CD4-positive, alpha-beta T cell treated with Interleukin-21 for 1 hour (primary cell): ENCODE results near the gene TRIOBP.

ENCODE experiments used
- DNase-seq: peaks from one replicate; pipeline ENCODE4 v3.0.0-alpha.2; 2020

Gene TRIOBP

DNA sequence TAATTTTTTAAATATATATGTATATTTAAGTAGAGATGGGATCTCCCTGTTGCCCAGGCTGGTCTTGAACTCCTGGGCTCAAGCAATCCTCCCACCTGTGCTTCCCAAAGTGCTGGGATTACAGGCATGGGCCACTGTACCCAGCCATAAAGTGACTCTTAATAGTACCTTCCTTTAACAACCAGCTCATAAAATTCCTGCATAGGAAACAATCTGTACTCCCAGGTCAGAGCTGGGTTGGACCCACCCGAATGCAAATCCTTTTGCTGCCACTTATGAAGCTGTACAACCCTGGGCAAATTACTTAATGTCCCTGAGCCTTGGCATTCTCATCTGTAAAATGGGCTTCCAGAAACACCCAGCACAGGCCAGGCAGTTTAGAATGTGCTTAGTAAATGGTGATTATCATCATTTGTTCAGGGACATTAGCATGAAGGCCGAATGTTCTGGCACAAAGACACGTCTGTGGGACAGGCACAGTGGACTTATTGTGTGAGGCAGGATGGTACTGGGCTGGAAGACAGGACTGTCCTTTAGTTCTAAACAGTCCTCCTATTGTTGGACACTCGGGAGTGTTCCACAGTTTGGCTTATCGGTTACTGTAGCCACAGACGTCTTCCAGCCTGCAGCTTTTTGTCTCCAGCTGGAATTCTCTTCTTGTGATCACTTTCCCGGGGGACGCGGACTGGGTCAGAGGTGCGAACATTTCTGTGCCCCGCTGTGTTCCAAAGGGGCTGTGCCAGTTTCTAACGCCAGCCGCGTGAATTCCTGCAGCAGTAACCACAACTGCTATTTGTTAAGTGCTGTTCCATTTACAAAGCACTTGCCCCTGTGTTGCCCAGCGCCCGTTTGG lies 32.4 kb upstream of the TRIOBP start:
- DNase-seq = no peak

DNA sequence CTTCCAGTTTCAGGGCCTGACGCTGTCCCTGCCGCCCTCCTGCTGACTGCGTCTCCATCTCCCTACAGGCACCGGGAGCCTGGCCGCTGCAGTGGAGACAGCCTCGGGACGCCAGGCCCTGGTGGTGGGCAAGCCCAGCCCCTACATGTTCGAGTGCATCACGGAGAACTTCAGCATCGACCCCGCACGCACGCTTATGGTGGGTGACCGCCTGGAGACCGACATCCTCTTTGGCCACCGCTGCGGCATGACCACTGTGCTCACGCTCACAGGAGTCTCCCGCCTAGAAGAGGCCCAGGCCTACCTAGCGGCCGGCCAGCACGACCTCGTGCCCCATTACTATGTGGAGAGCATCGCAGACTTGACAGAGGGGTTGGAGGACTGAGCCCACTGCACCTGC lies 31.4 kb upstream of the TRIOBP start:
- no peak for DNase-seq

DNA sequence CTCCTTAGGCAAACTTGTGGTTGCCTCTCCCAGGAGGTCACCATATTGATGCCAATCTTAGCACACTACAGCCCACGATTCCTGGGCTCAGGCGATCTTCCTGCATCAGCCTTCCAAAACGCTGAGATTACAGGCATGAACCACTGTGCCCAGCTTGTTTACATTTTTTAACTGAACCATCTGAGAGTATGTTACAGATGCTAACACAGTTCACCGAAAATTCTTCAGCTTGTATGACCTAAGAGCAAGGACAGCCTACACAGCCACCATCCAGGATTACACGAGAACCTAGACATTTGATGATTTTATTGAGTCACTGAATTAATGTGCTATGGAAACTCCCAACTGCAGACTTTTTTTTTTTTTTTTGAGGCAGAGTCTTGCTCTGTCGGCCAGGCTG lies 27.3 kb upstream of the TRIOBP start:
- no peak for DNase-seq

DNA sequence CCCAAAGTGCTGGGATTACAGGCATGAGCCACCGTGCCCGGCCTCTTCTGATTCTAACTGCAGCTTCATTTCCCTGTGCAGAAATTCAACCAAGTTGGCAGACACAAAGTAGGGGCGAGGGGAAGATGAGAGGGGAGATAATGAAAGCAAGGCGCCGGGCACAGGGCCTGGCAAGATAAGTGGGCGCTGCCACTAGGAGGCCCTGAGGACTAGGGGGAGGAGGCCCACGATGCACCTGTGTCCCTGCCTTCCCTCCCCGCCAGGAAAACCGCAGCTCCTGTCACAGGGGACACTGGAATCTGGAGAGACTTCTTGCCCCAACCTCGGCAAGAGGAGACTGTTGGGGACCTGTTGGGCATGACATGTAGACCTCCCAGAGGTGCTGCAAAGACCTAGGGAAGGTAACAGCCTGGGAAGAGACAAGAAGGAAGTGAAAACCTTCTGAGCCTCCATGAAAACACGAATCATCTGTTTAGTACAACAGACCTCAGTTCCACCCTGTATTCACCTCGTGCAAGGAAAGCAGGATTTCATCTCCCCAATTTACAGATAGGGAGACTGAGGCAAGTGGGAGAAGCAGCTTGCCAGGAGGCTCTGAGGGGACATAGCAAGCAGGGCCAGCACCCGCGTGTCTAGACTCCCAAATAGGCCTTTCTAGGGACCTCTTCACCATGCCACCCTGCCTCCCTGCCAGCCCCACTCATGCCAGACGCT lies 24.5 kb upstream of the TRIOBP start:
- DNase-seq = no peak

DNA sequence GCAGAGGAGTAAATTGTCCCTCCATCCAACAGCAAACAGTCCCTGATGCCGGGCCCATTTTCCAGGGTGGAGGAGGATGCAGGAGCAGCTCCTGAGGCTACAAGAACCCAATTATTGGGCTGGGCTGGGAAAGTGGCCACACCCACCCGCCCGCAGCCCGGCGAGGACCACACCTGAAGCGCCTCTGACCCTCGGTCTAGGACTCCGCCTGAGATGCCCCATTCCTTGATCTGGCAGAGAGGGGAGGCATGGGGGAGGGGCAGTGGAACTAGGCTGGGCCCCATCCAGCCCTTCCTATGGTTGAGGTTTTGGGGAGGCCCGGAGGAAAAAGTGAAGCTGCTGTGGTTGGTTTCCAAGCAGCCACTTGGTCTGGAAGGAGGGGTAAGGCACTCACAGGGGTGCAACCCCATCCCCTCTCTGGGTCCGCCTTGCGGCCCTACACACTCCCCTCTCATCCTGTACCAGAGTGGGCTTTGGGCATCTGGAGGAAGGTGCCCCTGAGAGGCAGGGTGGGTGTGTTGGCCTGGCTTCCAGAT lies 23.9 kb upstream of the TRIOBP start:
- no peak for DNase-seq

DNA sequence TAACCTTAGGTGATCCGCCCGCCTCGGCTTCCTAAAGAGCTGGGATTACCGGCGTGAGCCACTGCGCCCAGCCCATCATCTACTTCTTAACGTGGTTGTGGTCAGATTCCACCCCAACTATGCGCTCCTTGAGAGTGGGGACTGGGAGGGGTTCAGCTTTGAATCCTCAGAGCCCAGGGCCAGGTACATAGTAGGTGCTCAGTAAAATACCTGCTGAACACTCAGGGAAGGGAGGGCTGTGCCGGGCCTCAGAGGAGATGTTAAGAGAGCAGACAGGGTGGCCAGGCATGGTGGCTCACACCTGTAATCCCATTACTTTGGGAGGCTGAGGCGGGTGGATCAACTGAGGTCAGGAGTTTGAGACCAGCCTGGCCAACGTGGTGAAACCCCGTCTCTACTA lies 22.6 kb upstream of the TRIOBP start:
- no peak for DNase-seq

DNA sequence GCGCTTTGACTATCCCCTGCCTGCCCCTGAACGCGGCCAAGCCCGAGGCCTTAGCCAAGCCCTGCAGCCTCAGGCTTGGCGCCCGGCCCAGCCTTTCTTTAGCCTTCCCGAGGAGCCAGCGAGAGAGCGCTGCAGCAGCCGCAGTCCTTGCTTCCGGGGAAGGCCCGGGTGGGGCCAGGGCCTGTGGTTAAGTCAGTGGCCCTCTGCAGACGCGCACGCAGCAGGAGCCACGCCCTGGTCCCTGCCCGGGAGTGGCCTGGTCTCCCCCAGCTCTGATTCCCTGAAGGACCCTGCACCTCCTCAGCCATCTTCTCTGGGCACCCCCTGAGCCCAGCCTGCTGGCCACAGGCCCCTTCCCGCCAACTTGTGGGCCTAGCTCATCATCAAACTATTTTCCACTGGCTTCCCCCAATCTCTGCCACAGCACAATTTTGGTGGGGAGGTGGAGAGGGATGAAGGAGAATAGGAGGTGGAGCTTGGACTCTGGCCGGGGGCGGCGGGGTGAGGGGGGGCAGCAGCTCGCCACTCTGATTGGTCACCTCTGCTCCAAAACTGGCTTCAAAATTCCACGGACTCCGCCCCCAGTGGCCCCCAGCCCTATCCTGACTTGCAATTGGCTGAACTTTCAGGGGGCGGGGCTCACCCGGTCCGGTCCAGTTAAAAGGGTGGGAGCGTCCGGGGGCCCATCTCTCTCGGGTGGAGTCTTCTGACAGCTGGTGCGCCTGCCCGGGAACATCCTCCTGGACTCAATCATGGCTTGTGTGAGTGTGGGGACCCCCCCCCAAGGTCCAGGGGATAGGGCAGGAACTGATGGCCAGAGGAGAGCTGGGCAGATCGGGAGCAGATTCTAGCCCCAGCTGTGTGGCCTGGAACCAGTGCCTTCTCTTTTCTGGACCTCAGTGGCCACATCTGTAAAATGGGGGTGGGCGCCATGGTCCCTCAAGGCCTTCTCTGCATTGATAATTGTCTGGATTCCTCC lies 21.6 kb upstream of the TRIOBP start, which contains the start of gene LGALS1:
TSS of gene LGALS1 (plus strand) at position 686 of the 979 bp plus-strand sequence. CDS start at position 753, 67 bp downstream.
- DNase-seq = peak; percentile 73

DNA sequence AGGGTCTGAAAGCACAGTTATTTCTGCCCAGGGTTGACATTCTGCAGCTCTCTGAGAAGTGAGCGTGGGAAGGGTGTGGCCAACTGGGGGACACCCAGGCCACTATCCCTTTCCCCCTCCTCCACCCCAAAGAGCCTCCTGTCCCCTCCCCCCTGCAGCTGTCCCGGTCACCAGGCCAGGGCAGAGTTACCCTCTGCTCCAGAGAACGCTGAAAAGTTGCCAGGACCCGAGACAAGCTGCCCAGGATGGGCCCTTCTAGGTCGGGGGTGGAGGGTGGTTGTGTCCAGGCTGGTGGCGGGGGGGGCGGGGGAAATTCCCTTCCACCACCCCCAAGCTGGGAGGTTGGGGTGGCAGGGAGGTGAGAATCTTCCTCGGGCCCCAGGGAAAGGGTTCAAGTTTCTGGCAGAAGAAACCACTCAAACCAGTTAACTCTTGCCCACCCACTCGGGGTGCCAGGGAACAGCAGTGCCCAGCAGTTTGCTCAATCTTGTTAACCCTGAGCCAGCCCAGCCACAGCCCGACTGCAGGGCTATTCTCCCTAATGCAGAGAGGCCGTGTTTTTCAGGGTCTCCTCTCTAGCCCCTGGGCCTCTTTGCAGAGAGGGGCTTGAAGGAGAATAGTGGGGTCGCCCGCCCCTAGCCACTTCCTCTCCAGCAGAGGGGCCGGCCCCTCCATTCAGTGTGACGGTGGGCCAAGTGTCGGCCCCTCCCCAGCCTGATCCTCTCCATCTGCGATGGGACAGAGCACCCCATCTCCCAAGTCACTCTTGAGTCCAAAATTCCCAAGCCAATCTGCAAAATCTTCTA lies 20.7 kb upstream of the TRIOBP start:
- DNase-seq = peak; percentile 45

DNA sequence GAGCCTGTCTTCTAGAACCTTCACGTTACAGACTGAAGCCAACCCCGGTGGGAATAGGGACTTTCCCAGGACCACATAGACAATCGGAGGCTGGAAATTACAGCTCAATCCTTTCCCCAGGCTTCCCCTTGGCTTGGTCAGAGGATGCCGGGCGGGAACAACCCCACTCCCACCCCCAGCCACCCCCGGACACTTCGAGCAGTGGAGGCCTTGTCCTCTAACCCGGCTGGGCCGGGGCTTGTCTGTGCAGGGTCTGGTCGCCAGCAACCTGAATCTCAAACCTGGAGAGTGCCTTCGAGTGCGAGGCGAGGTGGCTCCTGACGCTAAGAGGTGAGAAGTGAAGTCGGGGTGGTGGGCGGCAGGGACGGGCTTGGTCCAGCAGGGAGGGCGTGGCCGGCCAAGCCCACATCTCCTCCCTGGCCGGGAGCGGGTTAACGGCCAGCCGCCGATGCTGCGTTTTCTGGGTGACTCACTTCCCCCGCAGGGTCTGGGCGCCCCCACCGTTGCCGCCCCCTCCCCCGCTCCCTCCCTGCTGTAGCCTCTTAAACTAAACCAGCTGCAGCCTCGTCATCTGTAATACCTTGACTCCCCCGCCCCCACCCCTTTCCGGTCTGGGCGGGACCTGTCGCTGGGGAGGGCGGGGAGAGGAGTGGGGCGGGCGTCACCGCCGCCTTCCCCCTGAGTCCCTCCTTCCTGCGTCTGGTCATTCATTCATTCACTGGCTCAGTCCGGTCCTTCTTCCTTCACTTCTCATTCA lies 19.9 kb upstream of the TRIOBP start:
- peak; percentile 94 for DNase-seq

DNA sequence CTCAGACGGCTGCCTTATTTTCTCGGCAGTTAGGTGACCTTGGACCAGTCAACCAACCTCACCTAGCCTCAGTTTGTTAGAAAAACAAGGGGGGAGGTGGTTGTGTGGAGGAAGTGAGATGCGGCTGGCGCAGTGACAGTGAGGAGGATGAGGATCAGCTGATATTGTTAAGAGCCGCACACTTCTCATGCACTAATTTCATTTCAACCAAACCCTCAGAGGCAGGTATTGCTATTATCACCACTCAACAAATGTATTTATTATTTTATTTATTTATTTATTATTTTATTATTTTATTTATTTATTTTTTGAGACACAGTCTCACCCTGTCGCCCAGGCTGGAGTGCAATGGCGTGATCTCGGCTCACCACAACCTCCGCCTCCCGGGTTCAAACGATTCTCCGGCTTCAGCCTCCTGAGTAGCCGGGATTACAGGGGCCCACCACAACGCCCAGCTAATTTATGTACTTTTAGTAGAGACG lies 19.3 kb upstream of the TRIOBP start:
- no peak for DNase-seq

DNA sequence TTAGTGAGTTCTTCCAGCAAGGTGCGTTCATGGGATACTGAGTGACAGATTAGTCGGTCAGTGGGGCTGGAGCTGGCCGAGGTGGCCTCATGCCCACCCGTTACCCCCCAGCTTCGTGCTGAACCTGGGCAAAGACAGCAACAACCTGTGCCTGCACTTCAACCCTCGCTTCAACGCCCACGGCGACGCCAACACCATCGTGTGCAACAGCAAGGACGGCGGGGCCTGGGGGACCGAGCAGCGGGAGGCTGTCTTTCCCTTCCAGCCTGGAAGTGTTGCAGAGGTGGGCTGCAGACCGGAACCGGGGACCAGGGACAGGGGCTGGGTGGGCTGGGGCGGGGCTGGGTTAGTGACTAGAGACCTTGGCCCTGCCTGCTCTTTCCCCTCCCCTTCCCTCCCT lies 18.5 kb upstream of the TRIOBP start:
- DNase-seq = no peak

DNA sequence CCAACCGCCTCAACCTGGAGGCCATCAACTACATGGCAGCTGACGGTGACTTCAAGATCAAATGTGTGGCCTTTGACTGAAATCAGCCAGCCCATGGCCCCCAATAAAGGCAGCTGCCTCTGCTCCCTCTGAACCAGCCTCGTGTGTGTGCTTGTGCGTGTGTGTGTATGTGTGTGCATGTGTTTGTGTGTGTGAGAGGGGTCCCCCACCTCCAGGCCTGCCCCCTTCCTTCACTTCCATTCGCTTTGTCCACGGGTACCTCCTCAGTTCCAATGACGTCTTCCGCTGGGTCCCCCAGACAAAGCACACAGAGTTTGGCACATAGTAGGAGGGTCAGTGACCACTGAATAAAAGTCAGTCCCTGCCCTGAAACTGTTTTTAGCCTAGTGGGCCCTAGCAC lies 17.2 kb upstream of the TRIOBP start:
- no peak for DNase-seq

DNA sequence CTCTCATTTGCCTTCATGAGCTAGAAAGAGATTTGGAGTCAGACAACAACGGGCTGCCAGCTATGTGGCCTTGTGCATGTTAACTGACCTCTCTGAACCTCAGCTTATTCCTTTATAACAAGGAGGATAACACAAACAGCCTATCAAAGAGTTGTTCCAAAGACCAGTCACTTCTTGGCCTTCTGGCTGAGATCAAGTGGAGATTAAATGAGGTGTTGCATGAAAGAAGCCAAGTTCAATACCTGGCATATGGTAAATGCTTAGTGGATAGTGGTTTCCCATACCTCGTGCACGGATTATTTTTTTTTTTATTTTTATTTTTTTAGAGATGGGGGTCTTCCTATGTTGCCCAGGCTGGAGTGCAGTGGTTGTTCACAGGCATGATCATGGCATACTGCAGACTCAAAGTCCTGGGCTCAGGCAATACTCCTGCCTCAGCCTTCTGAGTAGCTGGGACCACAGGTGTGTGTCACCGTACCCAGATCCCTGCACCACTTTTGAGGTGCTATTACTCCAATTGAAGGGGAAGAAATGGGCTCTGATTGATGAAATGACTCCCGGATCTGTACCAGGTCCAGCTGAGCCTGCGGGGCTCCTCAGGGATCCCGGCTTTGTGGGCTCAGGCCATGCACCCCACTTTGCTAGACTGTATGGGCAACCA lies 16.5 kb upstream of the TRIOBP start:
- DNase-seq = no peak

DNA sequence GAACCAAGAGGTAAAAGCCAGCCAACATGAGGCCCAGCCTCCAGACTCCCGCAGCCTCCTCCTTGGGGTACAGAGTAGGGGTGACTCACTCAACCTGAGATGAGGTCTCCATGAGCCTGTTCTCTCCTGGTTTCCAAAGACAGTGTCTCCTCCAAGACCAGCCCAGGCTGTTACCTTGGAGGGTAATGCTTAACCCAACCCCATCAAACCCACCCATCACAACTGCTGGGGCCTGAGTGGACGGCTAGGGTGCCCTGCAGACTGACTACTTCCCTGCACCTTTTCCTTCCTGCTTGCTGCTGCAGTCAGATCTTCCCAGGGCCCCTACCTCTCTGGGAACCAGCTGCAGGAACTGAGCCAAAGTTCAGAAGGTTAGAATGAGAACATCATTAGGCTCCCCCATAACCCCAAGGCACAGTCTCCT lies 15.8 kb upstream of the TRIOBP start:
- no peak for DNase-seq

DNA sequence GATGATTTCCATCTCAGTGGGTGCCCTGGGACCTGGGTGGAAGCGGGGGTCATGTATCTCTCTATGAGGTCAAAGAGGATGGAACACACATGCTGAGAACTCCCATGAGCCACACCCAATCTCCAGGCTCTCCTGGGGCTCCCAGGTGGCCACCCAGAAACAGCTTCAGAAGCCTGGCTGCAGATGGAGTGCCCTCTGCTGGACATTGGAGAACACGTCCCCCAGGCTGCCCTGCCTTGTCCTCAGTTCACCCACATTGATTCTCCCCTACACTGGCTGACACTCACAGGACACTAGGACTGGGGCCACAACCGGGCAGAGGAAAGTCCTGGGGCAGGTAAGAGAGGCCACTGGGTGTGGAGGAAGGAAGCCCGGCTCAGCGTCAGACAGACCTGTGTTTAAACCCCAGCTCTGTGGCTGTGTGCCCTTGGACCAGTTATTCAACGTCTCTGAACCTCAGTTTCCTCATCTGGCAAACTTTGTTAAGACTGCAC lies 15.2 kb upstream of the TRIOBP start:
- peak; percentile 81 for DNase-seq

DNA sequence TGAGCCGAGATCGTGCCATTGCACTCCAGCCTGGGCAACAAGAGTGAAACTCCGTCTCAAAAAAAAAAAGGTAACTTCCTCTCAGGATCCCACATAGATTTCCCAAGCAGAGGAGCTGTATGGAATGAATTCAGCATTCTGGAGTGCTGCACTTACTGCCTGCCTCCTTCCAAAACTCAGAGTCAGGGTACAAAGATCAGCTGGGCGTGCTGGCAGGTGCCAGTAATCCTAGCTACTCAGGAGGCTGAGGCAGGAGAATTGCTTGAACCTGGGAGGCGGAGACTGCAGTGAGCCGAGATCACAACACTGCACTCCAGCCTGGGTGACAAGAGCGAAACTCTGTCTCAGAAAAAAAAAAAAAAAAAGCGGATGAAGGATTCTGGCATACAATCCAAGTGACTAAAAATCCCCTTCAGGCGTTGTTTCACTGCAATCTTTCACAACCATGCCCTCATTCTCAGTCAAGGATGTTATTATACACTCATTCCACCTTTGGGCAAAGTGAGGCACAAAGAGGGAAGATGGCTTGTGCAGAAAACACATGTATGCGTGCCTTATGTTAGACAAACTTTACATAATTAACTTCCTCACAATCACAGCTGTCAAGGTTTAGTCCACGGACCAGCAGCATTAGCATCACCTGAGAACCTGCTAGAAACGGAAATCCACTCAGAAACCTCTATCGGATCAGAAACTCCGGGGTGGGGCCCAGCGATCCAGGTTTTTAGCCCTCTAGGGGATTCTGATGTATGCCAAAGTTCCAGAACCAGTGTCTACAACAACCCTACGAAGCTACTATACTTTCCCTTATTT lies 11.8 kb upstream of the TRIOBP start:
- DNase-seq = no peak

DNA sequence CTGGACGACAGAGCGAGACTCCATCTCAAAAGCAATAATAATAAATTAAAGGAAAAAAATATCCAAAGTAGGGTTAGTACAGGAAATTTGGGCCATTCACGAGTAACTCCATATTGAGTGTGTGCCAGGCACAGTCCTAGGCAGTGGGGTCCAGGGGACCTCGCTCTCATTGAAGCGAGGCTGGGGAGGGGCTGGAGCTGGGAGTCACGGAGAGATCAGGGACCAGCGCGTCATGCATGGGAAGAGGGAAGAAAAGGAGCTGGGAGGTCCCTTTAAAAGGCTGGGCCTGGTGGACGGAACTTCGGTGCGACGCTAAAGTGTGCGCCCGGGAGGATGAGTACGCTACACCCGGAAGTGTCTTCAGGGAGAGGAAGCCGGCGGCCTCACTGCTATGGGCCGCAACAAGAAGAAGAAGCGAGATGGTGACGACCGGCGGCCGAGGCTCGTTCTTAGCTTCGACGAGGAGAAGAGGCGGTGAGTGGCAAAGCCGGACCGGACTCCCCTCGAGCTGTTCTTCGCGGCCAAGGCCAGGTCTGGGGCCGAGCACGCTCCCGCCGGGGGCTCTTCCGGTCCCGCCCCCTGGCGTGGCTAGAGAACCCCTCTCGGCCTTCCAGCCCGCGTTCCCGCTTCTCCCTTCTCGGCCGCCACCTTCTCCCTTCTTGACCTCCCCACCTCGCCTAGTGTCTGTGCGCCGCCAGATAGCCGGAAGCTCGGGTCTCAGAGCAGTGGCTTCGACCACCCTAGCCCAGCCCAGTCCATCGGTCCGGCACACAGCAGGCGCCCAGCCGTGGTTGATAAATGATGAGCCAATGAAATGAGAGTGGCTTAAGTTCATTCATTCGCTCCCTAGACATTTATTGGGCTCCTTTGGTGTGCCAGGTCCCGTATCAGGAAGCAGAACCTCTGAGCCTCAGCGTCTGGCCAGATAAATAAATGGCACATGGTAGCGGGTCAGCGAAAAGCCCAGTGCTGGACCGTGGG lies 10.6 kb upstream of the TRIOBP start, which contains the start of gene NOL12:
TSS of gene NOL12 (plus strand) at position 342 of the 981 bp plus-strand sequence. CDS start at position 392, 50 bp downstream.
- peak; percentile 87 for DNase-seq

DNA sequence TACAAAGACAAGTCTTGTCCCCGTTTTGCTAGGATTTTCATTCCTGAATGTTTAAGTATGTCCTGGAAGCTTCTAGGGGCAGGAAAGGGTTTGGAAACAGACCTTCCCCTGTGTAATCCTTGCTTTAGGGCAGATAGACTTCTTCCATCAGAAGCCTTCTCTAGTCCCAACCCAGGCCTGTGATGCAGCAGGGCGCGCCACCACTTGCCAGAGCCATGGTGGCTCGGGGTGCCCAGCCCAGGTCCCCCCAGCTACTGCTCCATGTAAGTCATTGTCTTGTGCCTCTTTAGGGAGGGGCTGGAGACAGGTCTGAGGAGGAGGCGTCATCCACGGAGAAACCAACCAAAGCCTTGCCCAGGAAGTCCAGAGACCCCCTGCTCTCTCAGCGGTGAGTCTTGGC lies 6.4 kb upstream of the TRIOBP start:
- no peak for DNase-seq
